HG03442 (cell line): ENCODE measurements around the gene MYO1D.
"Not testable (repeated sequence)": the region's sequence is repeated elsewhere in the genome, so short reads cannot be mapped to it uniquely, and the experiment has no call there.

Experiments
- ATAC-seq: cut with Tn5 transposase; IDR thresholded peaks from one replicate; pipeline ENCODE4 v1.9.1; 2021; ENCODE audit warnings: mild to moderate bottlenecking, moderate library complexity; ENCODE audit not compliant: unreplicated experiment

MYO1D gene

GRCh38 chr17:32739722-32740121 lies 137.2 kb downstream of the MYO1D start:
- no peak for ATAC-seq

GRCh38 chr17:32739151-32739550 lies 137.8 kb downstream of the MYO1D start:
- ATAC-seq: not testable (repeated sequence)

GRCh38 chr17:32733401-32733800 lies 143.5 kb downstream of the MYO1D start:
- ATAC-seq: no peak

GRCh38 chr17:32732900-32733299 lies 144.0 kb downstream of the MYO1D start:
- ATAC-seq: no peak

GRCh38 chr17:32732296-32732642 lies 144.7 kb downstream of the MYO1D start:
- ATAC-seq: no peak

- ATAC-seq: no peak
These were observed 145.2 kb downstream of the MYO1D start for GRCh38 chr17:32731556-32732295.

- no peak for ATAC-seq
These were observed 149.2 kb downstream of the MYO1D start for GRCh38 chr17:32727681-32728080.

GRCh38 chr17:32725697-32726096 lies 151.2 kb downstream of the MYO1D start:
- ATAC-seq: no peak

GRCh38 chr17:32723310-32723955 lies 153.5 kb downstream of the MYO1D start:
- no peak for ATAC-seq

GRCh38 chr17:32722733-32723132 lies 154.2 kb downstream of the MYO1D start:
- no peak for ATAC-seq

- ATAC-seq: no peak
These were observed 156.3 kb downstream of the MYO1D start for GRCh38 chr17:32720671-32721070.

- ATAC-seq: no peak
These were observed 157.2 kb downstream of the MYO1D start for GRCh38 chr17:32719689-32720088.

GRCh38 chr17:32714922-32715321 lies 162.0 kb downstream of the MYO1D start:
- not testable (repeated sequence) for ATAC-seq

- not testable (repeated sequence) for ATAC-seq
These were observed 162.7 kb downstream of the MYO1D start for GRCh38 chr17:32714206-32714605.

- ATAC-seq: no peak
These were observed 163.8 kb downstream of the MYO1D start for GRCh38 chr17:32713081-32713480.

- no peak for ATAC-seq
These were observed 167.4 kb downstream of the MYO1D start for GRCh38 chr17:32709562-32709961.

- no peak for ATAC-seq
These were observed 175.1 kb downstream of the MYO1D start for GRCh38 chr17:32701871-32702270.

GRCh38 chr17:32699247-32699646 lies 177.7 kb downstream of the MYO1D start:
- ATAC-seq: no peak

GRCh38 chr17:32697728-32698625 lies 178.9 kb downstream of the MYO1D start:
- no peak for ATAC-seq

GRCh38 chr17:32696426-32696825 lies 180.5 kb downstream of the MYO1D start:
- ATAC-seq: no peak

GRCh38 chr17:32695864-32696263 lies 181.1 kb downstream of the MYO1D start:
- ATAC-seq: no peak
